Erythroblast (primary cell): ENCODE measurements around the gene SLC33A1.
"Not testable (repeated sequence)": the region's sequence is repeated elsewhere in the genome, so short reads cannot be mapped to it uniquely, and the experiment has no call there.

ENCODE experiments used
- GATA1 ChIP-seq: IDR thresholded peaks from 2 replicates; pipeline ENCODE4 v1.6.1; 2011; ENCODE audit warnings: low read depth, mild to moderate bottlenecking, control low read depth, low read length, moderate library complexity
- POLR2A ChIP-seq: IDR thresholded peaks from 2 replicates; pipeline ENCODE4 v1.6.1; 2011; ENCODE audit warnings: mild to moderate bottlenecking, low read length

DNA sequence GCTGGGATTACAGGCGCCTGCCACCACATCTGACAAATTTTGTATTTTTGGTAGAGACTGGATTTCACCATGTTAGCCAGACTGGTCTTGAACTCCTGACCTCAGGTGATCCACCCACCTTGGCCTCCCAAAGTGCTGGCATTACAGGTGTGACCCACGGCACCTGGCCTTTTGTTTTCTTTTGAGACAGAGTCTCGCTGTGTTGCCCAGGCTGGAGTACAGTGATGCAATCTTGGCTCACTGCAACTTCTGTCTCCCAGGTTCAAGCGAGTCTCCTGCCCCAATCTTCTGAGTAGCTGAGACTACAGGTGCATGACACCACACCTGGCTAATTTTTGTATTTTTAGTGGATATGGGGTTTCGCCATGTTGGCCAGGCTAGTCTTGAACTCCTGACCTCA, 6.2 kb upstream of the SLC33A1 start:
- TF ChIP-seq POLR2A, GATA1: not testable (repeated sequence)
